Activated gamma-delta T cell treated with anti-CD3 and anti-CD28 coated beads, Interleukin-2, amount 50 U/mL, for 16 hours (primary cell): Measurements from ENCODE around the gene TAS2R9.
"Not testable (repeated sequence)": the region's sequence is repeated elsewhere in the genome, so short reads cannot be mapped to it uniquely, and the experiment has no call there.

ENCODE experiments used
- DNase-seq: peaks from one replicate; pipeline ENCODE4 v3.0.0-alpha.2; 2020; ENCODE audit warnings: low read depth

Gene TAS2R9, protein sequence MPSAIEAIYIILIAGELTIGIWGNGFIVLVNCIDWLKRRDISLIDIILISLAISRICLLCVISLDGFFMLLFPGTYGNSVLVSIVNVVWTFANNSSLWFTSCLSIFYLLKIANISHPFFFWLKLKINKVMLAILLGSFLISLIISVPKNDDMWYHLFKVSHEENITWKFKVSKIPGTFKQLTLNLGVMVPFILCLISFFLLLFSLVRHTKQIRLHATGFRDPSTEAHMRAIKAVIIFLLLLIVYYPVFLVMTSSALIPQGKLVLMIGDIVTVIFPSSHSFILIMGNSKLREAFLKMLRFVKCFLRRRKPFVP

DNA sequence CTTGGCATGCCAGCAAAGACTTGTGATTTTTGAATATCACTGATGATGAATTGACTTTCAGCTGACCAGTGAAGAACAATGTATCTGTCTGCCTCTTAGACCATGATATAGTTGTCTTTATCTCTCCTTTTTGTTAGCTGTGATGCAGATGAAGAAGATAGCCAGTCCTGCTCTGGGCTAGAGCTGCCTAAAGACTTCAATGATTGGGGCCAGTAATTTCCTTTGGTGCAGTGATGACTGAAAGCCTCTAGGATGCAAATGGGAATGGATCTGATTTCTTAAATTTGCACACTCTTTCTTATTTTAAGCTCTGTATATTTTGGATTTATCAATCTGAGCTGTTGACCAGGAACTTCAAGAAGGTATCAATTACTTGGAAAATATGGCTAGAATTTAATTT, at the start of gene TAS2R9:
TSS of gene TAS2R9 (minus strand) at position 101 of the 400 bp plus-strand sequence. CDS start at position 8, 93 bp downstream.
- DNase-seq: no peak

- no peak for DNase-seq
Measured at GRCh38 chr12:10855807-10856206, 45.8 kb upstream of the TAS2R9 start.

- DNase-seq: no peak
Measured at GRCh38 chr12:10853776-10854175, 43.8 kb upstream of the TAS2R9 start.

- no peak for DNase-seq
Measured at GRCh38 chr12:10851243-10851858, 41.4 kb upstream of the TAS2R9 start.

DNA sequence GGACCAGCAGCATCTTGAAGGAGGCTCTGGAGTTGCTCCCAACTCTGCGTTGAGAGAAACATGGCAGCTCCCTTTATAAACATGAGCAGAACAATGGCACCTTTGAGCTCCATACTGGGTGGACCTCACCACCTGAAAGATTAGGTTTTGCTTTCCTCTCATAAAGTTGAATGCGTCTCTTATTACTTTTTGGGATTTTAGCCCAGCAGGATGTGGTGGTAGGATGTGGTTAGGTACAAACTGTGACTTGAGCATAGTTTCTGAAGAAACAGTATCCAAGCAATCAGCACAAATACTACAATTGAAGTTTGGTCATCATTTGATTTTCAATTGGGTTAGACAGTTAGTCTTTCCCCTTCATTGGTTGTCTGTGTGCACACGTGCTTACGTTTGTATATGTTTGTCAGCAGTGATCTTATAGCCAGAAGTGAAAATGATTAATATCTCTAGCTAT, 39.5 kb upstream of the TAS2R9 start, which contains the start of gene PRR4:
TSS of gene PRR4 (minus strand) at position 51 of the 454 bp plus-strand sequence. CDS start at position 13, 38 bp downstream.
- no peak for DNase-seq

DNA sequence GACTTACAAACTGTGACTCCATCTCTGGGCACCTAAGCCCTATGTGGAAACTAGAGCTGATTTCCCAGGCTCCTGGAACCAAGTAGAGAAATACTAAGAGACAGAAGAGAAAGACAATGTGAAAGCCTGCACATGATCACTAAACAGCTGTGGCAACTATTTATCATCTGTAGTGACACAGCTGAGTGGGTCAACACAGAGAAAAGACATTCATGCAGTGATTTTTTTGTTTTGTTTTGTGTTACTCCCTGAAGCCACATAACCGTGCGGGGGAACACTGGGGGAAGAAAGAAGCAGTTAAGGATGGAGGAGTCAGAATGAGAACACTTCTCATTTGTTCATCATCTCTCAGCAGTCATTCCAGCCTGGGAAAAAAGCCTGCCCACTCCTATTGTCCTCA, 37.8 kb upstream of the TAS2R9 start:
- DNase-seq: no peak

- no peak for DNase-seq
Measured at GRCh38 chr12:10842862-10843261, 32.9 kb upstream of the TAS2R9 start.

DNA sequence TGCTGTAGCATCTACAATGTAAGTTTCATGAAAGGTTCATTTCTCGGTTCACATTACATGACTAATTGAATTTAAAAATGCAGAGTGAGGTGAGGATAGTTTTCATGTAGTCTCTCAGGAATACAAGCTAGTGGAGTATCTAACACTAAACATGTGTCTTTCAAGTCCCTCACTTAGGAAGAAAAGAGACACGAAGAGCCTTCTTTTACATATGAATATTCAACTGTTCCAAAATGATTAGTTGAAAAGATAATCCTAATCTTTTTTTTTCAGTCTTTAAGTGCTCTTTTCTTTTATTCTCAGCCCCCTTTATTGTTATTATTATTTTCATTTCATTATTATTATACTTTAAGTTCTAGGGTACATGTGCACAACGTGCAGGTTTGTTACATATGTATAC, 28.5 kb upstream of the TAS2R9 start:
- DNase-seq: no peak

DNA sequence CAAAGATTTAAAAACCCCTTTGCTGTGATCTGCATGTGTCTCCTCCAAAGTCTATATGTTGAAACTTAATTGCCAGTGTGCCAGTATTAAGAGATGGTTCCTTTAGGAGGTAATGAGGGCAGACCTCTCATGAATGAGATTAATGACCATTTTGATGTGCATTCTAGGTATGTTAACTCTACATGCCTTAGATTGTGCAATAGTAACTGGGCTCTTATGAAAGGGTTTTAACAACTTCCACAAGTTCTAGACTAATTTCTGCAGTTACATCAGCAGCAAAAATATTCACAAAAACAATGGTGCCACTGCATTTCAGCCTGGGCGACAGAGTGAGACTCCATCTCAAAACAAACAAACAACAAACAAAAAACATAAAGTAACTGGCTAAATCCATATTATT, 20.0 kb upstream of the TAS2R9 start:
- no peak for DNase-seq

GRCh38 chr12:10826258-10826657, 16.3 kb upstream of the TAS2R9 start, which contains the start of gene TAS2R10:
Gene TAS2R10, minus strand, starts transcription at chr12:10826358. Its CDS starts 89 bp downstream, at chr12:10826269.
- DNase-seq: no peak

DNA sequence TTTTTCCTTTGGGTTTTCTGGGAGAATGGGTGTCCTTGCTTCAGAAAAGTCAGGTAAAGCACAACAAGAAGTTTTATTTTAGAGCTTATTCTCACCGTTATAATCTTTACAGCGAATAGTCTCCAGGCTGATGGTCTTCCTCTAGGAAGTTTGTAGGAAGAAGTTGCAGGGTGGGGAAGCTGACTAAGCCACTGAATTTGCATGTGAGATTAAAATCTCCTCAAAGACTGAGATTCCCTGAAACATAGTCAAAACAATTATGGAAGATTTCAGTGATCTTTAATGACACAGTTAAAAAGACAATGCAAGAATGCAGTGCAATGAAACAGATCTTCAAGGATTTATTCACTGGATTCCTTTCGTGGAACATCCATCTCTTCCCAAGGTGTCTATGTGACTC, 15.0 kb upstream of the TAS2R9 start:
- DNase-seq: no peak

DNA sequence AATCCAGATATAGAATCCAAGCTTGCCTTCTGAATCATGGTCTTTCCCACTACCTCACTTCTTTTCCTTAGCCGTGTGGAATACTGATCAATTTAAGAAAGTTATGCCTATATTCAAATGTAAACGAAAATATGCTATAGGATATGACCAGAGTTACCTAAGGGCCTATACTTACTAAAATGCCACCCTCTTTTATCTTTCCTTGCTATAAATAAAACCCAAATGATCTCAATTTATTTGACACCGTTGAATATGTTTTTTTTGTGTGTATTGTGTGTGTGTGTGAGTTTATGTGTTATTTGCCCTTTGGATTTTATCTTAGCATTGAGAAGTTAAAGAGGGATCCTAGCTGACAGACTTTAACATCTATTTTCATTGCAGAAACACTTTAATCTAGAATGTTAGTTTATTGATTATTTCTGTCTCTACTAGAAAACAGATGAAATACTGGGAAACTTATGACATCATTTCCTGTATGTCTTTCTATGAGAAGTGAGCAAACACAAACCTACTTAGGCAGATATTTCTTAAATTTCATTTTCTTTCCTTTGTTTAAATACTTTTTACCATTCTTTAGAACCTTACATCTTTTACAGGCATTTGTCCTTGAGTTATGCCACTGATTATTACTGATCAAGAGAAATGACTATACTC, 2.0 kb upstream of the TAS2R9 start:
- no peak for DNase-seq

GRCh38 chr12:10807186-10807585, 2.8 kb downstream of the TAS2R9 start, which contains the start of gene TAS2R8:
Gene TAS2R8, minus strand, starts transcription at chr12:10807286. Its CDS starts 306 bp downstream, at chr12:10806980.
- no peak for DNase-seq

DNA sequence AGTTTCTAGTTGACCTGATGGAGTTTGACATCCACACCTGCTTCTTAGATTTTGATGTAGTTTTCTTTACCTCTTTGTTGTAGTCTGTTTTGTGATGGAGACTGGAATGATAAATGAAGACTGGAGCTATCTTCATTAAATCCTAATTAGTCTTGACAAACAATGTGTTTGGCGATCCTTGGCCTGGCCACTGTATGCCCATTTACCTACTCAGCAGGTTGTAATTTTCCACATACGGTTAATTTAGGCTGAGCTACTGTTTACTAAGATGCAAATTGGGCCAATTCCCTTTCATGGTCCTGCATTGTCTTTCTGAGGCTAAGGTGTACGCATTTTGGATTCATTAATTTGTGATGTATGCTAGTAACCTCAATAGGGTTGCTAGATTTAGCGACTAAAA, 7.4 kb downstream of the TAS2R9 start, which contains the start of gene TAS2R7:
TSS of gene TAS2R7 (minus strand) at position 41 of the 400 bp plus-strand sequence. CDS start 57 bp downstream, outside the sequence.
- no peak for DNase-seq

- no peak for DNase-seq
Measured at GRCh38 chr12:10801741-10802140, 8.2 kb downstream of the TAS2R9 start.

DNA sequence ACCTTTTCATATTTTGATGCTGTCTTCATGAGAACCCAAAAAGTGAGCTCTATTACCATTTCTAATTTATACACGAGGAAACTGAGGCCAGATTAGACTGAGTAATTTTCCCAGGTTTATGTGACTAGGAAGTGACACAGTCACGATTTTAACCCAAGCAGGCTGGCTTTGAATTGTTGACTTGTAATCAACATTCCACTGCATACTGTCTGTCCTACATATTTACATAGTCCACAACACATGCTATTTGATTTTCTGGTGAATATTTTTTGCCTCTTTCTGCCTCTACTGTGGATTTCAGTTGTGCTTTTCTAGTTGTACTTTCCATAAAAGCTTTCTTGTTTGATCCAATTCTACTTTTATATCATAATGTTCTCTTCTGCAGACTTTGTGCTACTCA, 15.7 kb downstream of the TAS2R9 start:
- DNase-seq: no peak

GRCh38 chr12:10791769-10792168, 18.2 kb downstream of the TAS2R9 start:
- DNase-seq: not testable (repeated sequence)

DNA sequence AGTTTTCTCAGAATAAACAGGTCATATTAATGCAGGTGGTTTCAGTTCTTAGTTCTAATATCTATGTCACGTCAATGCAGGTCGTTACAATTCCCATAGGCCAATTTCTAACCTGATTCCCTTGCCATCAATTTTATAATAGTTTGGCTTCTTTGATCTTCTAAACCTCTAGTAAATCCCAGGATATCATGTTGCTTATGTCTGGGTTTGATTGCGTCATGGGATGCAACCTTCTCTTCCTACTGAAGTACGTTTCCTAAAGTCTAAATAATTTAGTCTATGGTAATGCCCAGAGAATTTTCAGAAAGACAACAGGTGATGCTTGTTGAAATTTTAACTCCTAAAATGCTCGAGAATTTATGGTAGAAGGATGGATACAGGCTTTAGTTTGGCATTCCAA, 26.7 kb downstream of the TAS2R9 start:
- no peak for DNase-seq

DNA sequence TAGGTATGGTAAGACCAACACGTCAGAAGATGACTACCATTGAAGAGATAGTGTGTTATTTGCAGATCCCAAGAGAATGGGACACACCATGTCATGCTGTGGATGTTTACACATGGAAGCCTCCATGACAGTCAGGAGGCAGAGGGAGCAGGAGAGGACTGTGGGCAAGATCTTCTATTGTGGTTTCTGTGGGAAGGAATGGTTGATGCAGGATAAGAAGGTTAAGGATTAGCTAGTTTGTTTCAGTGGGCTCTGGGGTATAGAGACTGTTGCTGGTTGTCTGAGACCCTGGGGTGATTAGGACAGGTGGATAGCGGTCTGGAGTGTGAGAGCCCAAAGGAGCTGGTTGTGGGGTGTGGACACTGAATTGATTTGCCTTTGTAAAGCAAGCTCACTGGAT, 30.9 kb downstream of the TAS2R9 start:
- DNase-seq: no peak

DNA sequence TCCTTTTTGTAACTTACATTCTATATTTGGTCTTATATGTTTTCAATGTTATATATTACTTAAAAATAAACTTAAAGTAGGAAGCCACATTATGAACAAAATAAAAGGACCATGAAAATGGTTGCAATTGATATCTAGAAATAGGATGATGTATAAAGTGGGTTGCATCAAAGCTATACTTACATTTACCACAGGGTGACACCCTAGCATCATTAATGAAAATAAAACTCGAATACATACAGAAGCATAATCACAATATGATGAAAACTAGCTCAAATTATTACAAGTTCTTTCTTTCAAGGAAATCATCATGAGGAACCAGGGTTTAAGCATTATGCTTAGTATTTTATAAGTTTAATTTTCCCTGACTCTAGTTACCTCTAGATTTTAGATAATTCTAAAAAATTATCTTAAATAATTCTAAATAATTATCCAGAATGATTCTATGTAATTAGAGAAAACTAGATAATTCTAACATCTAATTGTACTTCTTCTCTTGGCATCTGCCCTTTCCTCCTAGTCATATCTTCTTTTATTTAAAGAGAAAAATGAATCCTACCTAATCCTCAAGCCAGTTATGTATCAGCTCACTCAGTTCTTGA, 38.7 kb downstream of the TAS2R9 start:
- DNase-seq: no peak

DNA sequence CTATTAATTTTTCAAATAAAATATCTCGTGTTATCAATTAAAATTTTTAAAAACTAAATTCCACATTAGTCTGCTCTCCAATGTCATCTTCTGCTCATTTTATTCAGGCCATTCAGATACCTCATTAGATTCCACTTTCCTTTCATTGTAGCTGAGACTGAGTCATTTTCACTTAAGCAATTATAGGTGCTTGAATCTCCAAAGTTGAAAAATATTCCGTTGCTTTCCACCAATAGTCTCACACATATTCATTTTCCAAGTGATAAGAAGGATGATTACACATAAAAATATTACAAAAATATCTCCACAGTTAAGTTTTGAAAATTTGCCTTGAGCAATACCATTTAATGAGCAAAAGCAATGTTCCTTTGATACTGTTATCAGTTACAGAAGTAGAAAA, 50.3 kb downstream of the TAS2R9 start:
- no peak for DNase-seq
